ENCODE data around the gene ATP5PO. TPM values are rescaled to one million over a fixed set of nuclear protein-coding genes. Genes with fewer than 3 reads are reported as not detected.

The ATP5PO gene
- total RNA-seq, 3 donors from 2014 or later (not counting 1 experiment from before 2014, with no cell fraction given) = 80.4 to 95.4 (median 94.9) TPM

GRCh38 chr21:33884376-33885171, 31.0 kb downstream of the ATP5PO start:
- no peak for DNase-seq
- Mint-ChIP-seq H3K4me1 (no peaks in the 10 kb centered on the region), H3K27ac (no peak overlapping the region), H3K4me3 (no peak overlapping the region), H3K9me3 (no peaks in the 10 kb centered on the region), H3K36me3 (no peaks in the 10 kb centered on the region), H3K27me3 (ENCODE audit: low read depth in 2 of 2) (peaks cover 0 to 14% of the 10 kb centered on the region in 2 donors)
- WGBS (ENCODE audit: insufficient coverage) = 88% methylated on average over 20 of the region's 20 CpGs
- Histone ChIP-seq H3K4me1 (ENCODE audit: control insufficient read depth, insufficient read depth, low read length) (no peaks in the 10 kb centered on the region), H3K36me3 (ENCODE audit: control insufficient read depth, insufficient read depth, low read length) (no peaks in the 10 kb centered on the region), H3K27ac (ENCODE audit: low read length) (no peak overlapping the region), H3K9me3 (ENCODE audit: control insufficient read depth, insufficient read depth, low read length) (no peaks in the 10 kb centered on the region), H3K27me3 (ENCODE audit: control insufficient read depth, insufficient read depth, low read length) (no peaks in the 10 kb centered on the region), H3K4me3 (ENCODE audit: low read length) (no peak overlapping the region)
- intact Hi-C loops (cut with micrococcal nuclease) = no loop called here
- no peak for TF ChIP-seq CTCF (IDR thresholded peaks at IDR 0.05)
- no peak for ATAC-seq

GRCh38 chr21:33883118-33883517, 32.5 kb downstream of the ATP5PO start:
- DNase-seq (no peak), ATAC-seq (no peak)
- no peaks in the 10 kb centered on the region for H3K9me3 ChIP-seq (ENCODE audit: control insufficient read depth, insufficient read depth, low read length)
- peaks cover 3 to 14% of the 10 kb centered on the region in 2 donors for H3K27me3 Mint-ChIP-seq (ENCODE audit: low read depth in 2 of 2)
- WGBS (ENCODE audit: insufficient coverage) = 92% methylated on average over 9 of the region's 12 CpGs
- no peaks in the 10 kb centered on the region for H3K36me3 Mint-ChIP-seq
- no peak overlapping the region for H3K27ac Mint-ChIP-seq
- H3K4me1 ChIP-seq (ENCODE audit: control insufficient read depth, insufficient read depth, low read length) = no peaks in the 10 kb centered on the region
- H3K4me1 Mint-ChIP-seq = no peaks in the 10 kb centered on the region
- no peak overlapping the region for H3K4me3 Mint-ChIP-seq
- intact Hi-C loops (cut with micrococcal nuclease) = no loop called here
- H3K36me3 ChIP-seq (ENCODE audit: control insufficient read depth, insufficient read depth, low read length) = no peaks in the 10 kb centered on the region
- H3K9me3 Mint-ChIP-seq = no peaks in the 10 kb centered on the region
- no peaks in the 10 kb centered on the region for H3K27me3 ChIP-seq (ENCODE audit: control insufficient read depth, insufficient read depth, low read length)
- no peak overlapping the region for H3K4me3 ChIP-seq (ENCODE audit: low read length)
- H3K27ac ChIP-seq (ENCODE audit: low read length) = no peak overlapping the region
- no peak for TF ChIP-seq CTCF (IDR thresholded peaks at IDR 0.05)

- Histone ChIP-seq H3K9me3 (ENCODE audit: control insufficient read depth, insufficient read depth, low read length) (no peaks in the 10 kb centered on the region), H3K4me3 (ENCODE audit: low read length) (no peak overlapping the region), H3K4me1 (ENCODE audit: control insufficient read depth, insufficient read depth, low read length) (no peaks in the 10 kb centered on the region), H3K36me3 (ENCODE audit: control insufficient read depth, insufficient read depth, low read length) (no peaks in the 10 kb centered on the region), H3K27me3 (ENCODE audit: control insufficient read depth, insufficient read depth, low read length) (no peaks in the 10 kb centered on the region), H3K27ac (ENCODE audit: low read length) (no peak overlapping the region)
- no peaks in the 10 kb centered on the region for H3K36me3 Mint-ChIP-seq
- no peaks in the 10 kb centered on the region for H3K4me1 Mint-ChIP-seq
- peaks cover 3 to 14% of the 10 kb centered on the region in 2 donors for H3K27me3 Mint-ChIP-seq (ENCODE audit: low read depth in 2 of 2)
- TF ChIP-seq CTCF (IDR thresholded peaks at IDR 0.05) = no peak
- H3K27ac Mint-ChIP-seq = no peak overlapping the region
- H3K9me3 Mint-ChIP-seq = no peaks in the 10 kb centered on the region
- WGBS (ENCODE audit: insufficient coverage) = 76% methylated on average over 9 of the region's 9 CpGs
- no peak overlapping the region for H3K4me3 Mint-ChIP-seq
- intact Hi-C loops (cut with micrococcal nuclease) = no loop called here
- no peak for ATAC-seq
- DNase-seq = no peak
These were observed 33.7 kb downstream of the ATP5PO start for GRCh38 chr21:33881689-33882440.

Measured in natural killer cell (primary cell).